ENCODE measurements around the gene CAPN9.

DNA sequence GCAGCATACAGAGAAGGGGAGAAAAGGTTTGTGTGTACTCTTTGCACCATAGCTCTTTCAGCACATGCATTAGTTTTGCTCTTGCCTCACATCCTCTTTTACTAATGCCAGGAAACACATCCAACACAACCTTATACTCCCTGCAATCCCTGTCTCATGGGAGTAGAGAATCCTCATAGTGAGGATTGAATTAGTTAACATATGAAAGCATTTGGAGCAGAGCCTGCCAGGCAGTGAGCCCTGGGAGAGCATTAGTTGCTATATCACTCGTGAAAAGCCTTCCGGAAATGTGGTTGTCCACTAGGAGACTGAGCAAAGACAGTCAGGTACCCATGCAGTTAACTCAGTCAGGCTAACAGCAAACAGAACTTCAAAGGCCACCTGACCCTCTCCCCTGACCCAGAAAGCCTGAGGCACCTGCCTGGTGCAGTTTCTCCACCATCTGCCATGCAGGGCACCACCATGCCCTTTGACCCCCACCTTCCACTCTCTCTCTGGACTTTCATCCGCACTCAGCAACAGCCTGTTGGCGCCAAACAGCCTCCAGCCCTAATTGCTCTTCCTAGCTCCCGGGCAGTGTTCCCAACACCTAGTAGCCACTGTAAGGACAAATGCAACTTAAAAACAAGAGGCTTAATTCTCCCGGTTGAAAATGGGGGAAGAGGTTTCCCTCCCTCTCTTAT lies 18.3 kb upstream of the CAPN9 start:
- TF ChIP-seq CTCF (IDR thresholded peaks at IDR 0.05; ENCODE audit: low read depth, low read length) = no peak
- TF ChIP-seq EZH2phosphoT487 (IDR thresholded peaks at IDR 0.05; ENCODE audit: low read depth) = no peak
